K562 (cell line): Measurements from ENCODE around the gene ZCCHC24. TPM values are rescaled to one million over a fixed set of nuclear protein-coding genes. Genes with fewer than 3 reads are reported as not detected.

Experiments used
- ATAC-seq: fragments of 200-7000 bp; cut with Tn5 transposase; 3 replicates; pipeline ENCODE4 v1.9.1; 2020; ENCODE audit warnings: moderate library complexity
- BruUV-seq: library from RNA; stranded (reverse); fragments of 400-500 nt; replicated peaks from 2 replicates; lab custom pipeline; 2021; lab: Mats Ljungman, UMichigan
- CTCF ChIA-PET: fragments of 300-600 bp; formaldehyde crosslinking; extraction: SDS; loops from one replicate; lab custom pipeline; 2021; ENCODE audit warnings: low intra/inter-chr PET ratio; lab: Yijun Ruan, JAX
- POLR2A ChIA-PET: fragments of 300-600, 350-650 bp; sonication (Branson Sonifier 250); formaldehyde crosslinking; extraction: SDS; loops from one replicate; lab custom pipeline; 2021; ENCODE audit warnings: antibody characterized with exemption, inconsistent platforms; lab: Yijun Ruan, JAX
- DNase-seq, 4 experiments: peaks; one replicate each; pipeline versions ENCODE4 v3.0.0 to v3.0.0-alpha.2; 2011 to 2018; ENCODE audit warnings: low spot score in 3 of 4, mixed read lengths in 3 of 4; ENCODE audit errors: extremely low read depth in 1 of 4
- FAIRE-seq: peaks from 2 replicates; lab custom pipeline; 2011; peaks lifted over from hg19 to GRCh38; lab: Jason Lieb, UNC
- H2AFZ ChIP-seq: 2 replicates; pipeline ENCODE4 v1.6.0; 2011; ENCODE audit warnings: low read depth, low read length, control low read depth, inconsistent platforms
- H3K27ac ChIP-seq: fragments of 200-600 bp; 3 replicates; pipeline ENCODE4 v1.8.0; 2011; ENCODE audit warnings: low read depth, mild to moderate bottlenecking, control low read depth, inconsistent platforms, low read length, moderate library complexity, mixed read lengths; ENCODE audit errors: extremely low read depth
- H3K27me3 ChIP-seq, 2 experiments: fragments of 300-600 bp in 1 of 2; 2 replicates in 1 of 2; 3 replicates in 1 of 2; pipeline versions ENCODE4 v1.6.0 to v1.8.0; 2011; ENCODE audit warnings: inconsistent platforms in 2 of 2, low read length in 2 of 2, mild to moderate bottlenecking in 1 of 2, mixed read lengths in 1 of 2, moderate library complexity in 1 of 2; ENCODE audit not compliant: control insufficient read depth in 2 of 2, insufficient read depth in 2 of 2
- H3K36me3 ChIP-seq: fragments of 300-600 bp; 3 replicates; pipeline ENCODE4 v1.8.0; 2011; ENCODE audit warnings: mild to moderate bottlenecking, low read length, inconsistent platforms; ENCODE audit not compliant: control insufficient read depth, insufficient read depth
- H3K4me1 ChIP-seq, 2 experiments: fragments of 200-600 bp in 1 of 2; replicated peaks in 1 of 2; 2 replicates in 1 of 2; 3 replicates in 1 of 2; pipeline versions ENCODE4 v1.5.1 to v1.8.0; 2011; ENCODE audit warnings: inconsistent platforms in 2 of 2, low read length in 2 of 2, mild to moderate bottlenecking in 1 of 2, mixed read lengths in 1 of 2, moderate library complexity in 1 of 2; ENCODE audit not compliant: control insufficient read depth in 2 of 2, insufficient read depth in 2 of 2
- H3K4me2 ChIP-seq: 2 replicates; pipeline ENCODE4 v1.6.1; 2011; ENCODE audit warnings: low read length, control low read depth, inconsistent platforms, mixed read lengths; ENCODE audit not compliant: insufficient read depth
- H3K4me3 ChIP-seq: fragments of 200-600 bp; sonication (generic), shearing (Covaris generic); 2 replicates; pipeline ENCODE4 v1.5.1; 2016; ENCODE audit warnings: control low read depth, inconsistent platforms
- H3K79me2 ChIP-seq: fragments of 200-600 bp; 3 replicates; pipeline ENCODE4 v1.8.0; 2011; ENCODE audit warnings: low read length, inconsistent platforms; ENCODE audit not compliant: control insufficient read depth, insufficient read depth
- H3K9ac ChIP-seq, 2 experiments: 2 replicates each; pipeline versions ENCODE4 v1.6.0 to v1.6.1; 2011; ENCODE audit warnings: low read depth in 2 of 2, low read length in 2 of 2, control low read depth in 1 of 2, inconsistent platforms in 1 of 2, mild to moderate bottlenecking in 1 of 2, mixed read lengths in 1 of 2; ENCODE audit not compliant: insufficient read depth in 1 of 2
- H3K9me1 ChIP-seq: one replicate; pipeline ENCODE4 v1.6.0; 2011; ENCODE audit warnings: inconsistent platforms, mild to moderate bottlenecking, low read length, moderate library complexity; ENCODE audit not compliant: control insufficient read depth, insufficient read depth
- H3K9me3 ChIP-seq: replicated peaks from 2 replicates; pipeline ENCODE4 v1.5.1; 2011; ENCODE audit warnings: low read depth, low read length, inconsistent platforms; ENCODE audit not compliant: control insufficient read depth, insufficient read depth
- H4K20me1 ChIP-seq: replicated peaks from 2 replicates; pipeline ENCODE4 v1.6.1; 2011; ENCODE audit warnings: low read length, inconsistent platforms, mixed read lengths; ENCODE audit not compliant: control insufficient read depth, insufficient read depth
- FOXJ3 ChIP-seq: sonication (generic); formaldehyde crosslinking; IDR thresholded peaks from 2 replicates; pipeline ENCODE4 v1.4.0; 2020; ENCODE audit warnings: mild to moderate bottlenecking, missing genetic modification reagents
- SIX5 ChIP-seq, 2 experiments: IDR thresholded peaks; 2 replicates each; pipeline ENCODE4 v1.6.1; 2011; ENCODE audit warnings: low read length in 2 of 2, borderline replicate concordance in 1 of 2, low read depth in 1 of 2, mild to moderate bottlenecking in 1 of 2, moderate library complexity in 1 of 2; ENCODE audit not compliant: insufficient read depth in 1 of 2
- STAT5A ChIP-seq: IDR thresholded peaks from 2 replicates; pipeline ENCODE4 v1.6.1; 2012; ENCODE audit warnings: low read length, inconsistent platforms, borderline replicate concordance
- ZNF431 ChIP-seq: sonication (generic); formaldehyde crosslinking; IDR thresholded peaks from 2 replicates; pipeline ENCODE4 v1.8.0; 2022; ENCODE audit warnings: mild to moderate bottlenecking, missing genetic modification reagents
- ZNF77 ChIP-seq: fragments of 250-450 bp; sonication (Bioruptor Pico); IDR thresholded peaks from 2 replicates; pipeline ENCODE4 v1.5.0; 2020
- WGBS: fragments of 100-300 bp; shearing (Covaris generic); methylation state at CpG from one replicate; pipeline ENCODE4 v1.1.6; 2016; ENCODE audit warnings: low coverage, mixed read lengths; ENCODE audit not compliant: insufficient coverage; ENCODE audit errors: missing lambda C conversion rate; 5-methylcytosine and 5-hydroxymethylcytosine counted together
- in situ Hi-C: fragments of 300-500 bp; cut with MboI; formaldehyde crosslinking; loops from 4 replicates; pipeline ENCODE4 v1.15.0; 2018; ENCODE audit warnings: inconsistent platforms, mixed read lengths
- intact Hi-C: fragments of 100-400 bp; cut with micrococcal nuclease; formaldehyde crosslinking; loops from 2 replicates; pipeline ENCODE4 v1.14.2; 2022
- polyA plus RNA-seq, 8 experiments: library from polyadenylated mRNA; depleted of rRNA in 4 of 8; stranded (reverse) in 5 of 8; unstranded in 3 of 8; fragments of >200 nt; fragmentation: Nextera tagmentation in 2 of 8; fragmentation: Illumina TruSeq in 1 of 8; extraction: Ambion mirVana in 2 of 8; extraction: Trizol in 1 of 8; gene quantifications; 2 replicates each; pipeline versions ENCODE4 v1.2.1 to v1.2.3, GENCODE V29; 2011 to 2014; ENCODE audit warnings: inconsistent platforms in 1 of 8, missing spikeins in 1 of 8
- total RNA-seq, 7 experiments: library from RNA; depleted of rRNA in 6 of 7; stranded (reverse); fragments of >200 nt in 6 of 7; fragmentation: Illumina TruSeq in 2 of 7; extraction: Trizol in 2 of 7; gene quantifications; 2 replicates each; pipeline versions ENCODE4 v1.2.1 to v1.2.3, GENCODE V29; 2011 to 2021; ENCODE audit warnings: low replicate concordance in 1 of 7
- TF ChIP-seq, protein P1 (sequence below), 2 experiments: fragments of 450-650 bp in 1 of 2; sonication (generic) in 1 of 2; formaldehyde crosslinking in 1 of 2; IDR thresholded peaks in 1 of 2; conservative IDR thresholded peaks in 1 of 2; 2 replicates each; pipeline versions ENCODE4 v1.6.1 to v1.8.1; 2016 to 2023; ENCODE audit warnings: mild to moderate bottlenecking in 2 of 2, moderate library complexity in 2 of 2, inconsistent platforms in 1 of 2, missing genetic modification reagents in 1 of 2
- TF ChIP-seq, protein P2 (sequence below): fragments of 450-650 bp; IDR thresholded peaks from 2 replicates; pipeline ENCODE4 v1.6.1; 2016; ENCODE audit warnings: antibody characterized with exemption
- TF ChIP-seq, protein P3 (sequence below): sonication (generic); formaldehyde crosslinking; IDR thresholded peaks from 2 replicates; pipeline ENCODE4 v1.8.1; 2023; ENCODE audit warnings: missing genetic modification reagents, mild to moderate bottlenecking, borderline replicate concordance
- TF ChIP-seq, protein P4 (sequence below): fragments of 150-350 bp; conservative IDR thresholded peaks from 2 replicates; pipeline ENCODE4 v1.6.1; 2014; ENCODE audit warnings: low read length

The ZCCHC24 gene
- total and polyA plus RNA-seq, 9 of the 15 experiments (the other 6 are each of a cell fraction or from before 2014, with no cell fraction given) = 0.84 to 11.0 (median 4.6) TPM

GRCh38 chr10:79491143-79491835, 45.9 kb upstream of the ZCCHC24 start:
- POLR2A ChIA-PET = interaction anchor here (0.6 to 1.2 kb wide), 3 partner anchors 20 to 1456 kb away, joined by 3 read pairs; no protein-coding TSS in a partner anchor
- no TSS peak for BruUV-seq
- WGBS = 43% methylated on average over 6 of the region's 6 CpGs
- H3K4me3 ChIP-seq = no peak overlapping the region
- FAIRE-seq = peak; percentile 55
- peaks cover 5 to 28% of the 10 kb centered on the region in 2 experiments; a peak in 3 of 5 replicates for H3K27me3 ChIP-seq
- in situ Hi-C loops = no loop called here
- no peaks in the 10 kb centered on the region for H3K9me1 ChIP-seq
- H3K4me2 ChIP-seq = no peak overlapping the region
- H2AFZ ChIP-seq = peak overlapping the region; percentile 82
- H3K9me3 ChIP-seq = no peaks in the 10 kb centered on the region
- H3K27ac ChIP-seq = no peak overlapping the region
- ATAC-seq = peak; percentile 68
- peak in 3 of 4 experiments; percentile 46 to 67 (median 60) for DNase-seq
- 0 out of 4 replicates have a peak overlapping the region, but pooled peaks of 1 of the 2 experiments have one; percentile 26 for H3K9ac ChIP-seq
- no peaks in the 10 kb centered on the region for H3K36me3 ChIP-seq
- CTCF ChIA-PET = interaction anchor here (0.6 to 1.1 kb wide), 2 partner anchors 116 to 1096 kb away, joined by 4 to 6 read pairs; no protein-coding TSS in a partner anchor
- H3K4me1 ChIP-seq = peaks cover 7 to 14% of the 10 kb centered on the region in 2 experiments
- H3K79me2 ChIP-seq = no peaks in the 10 kb centered on the region
- peaks cover 4% of the 10 kb centered on the region; the same call in 1 of the 2 replicates for H4K20me1 ChIP-seq
- intact Hi-C loops = no loop called here
- no peak for TF ChIP-seq STAT5A
- TF ChIP-seq ZNF431 = no peak
- TF ChIP-seq, protein P1, sequence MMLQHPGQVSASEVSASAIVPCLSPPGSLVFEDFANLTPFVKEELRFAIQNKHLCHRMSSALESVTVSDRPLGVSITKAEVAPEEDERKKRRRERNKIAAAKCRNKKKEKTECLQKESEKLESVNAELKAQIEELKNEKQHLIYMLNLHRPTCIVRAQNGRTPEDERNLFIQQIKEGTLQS (IDR thresholded peaks at IDR 0.05) = no peak
- TF ChIP-seq, protein P1 (CRISPR knock-in tag; conservative IDR thresholded peaks at IDR 0.05) = no peak
- no peak for TF ChIP-seq ZNF77 (CRISPR knock-in tag)
- TF ChIP-seq FOXJ3 = no peak
- TF ChIP-seq SIX5 (IDR thresholded peaks at IDR 0.05; ENCODE audit: borderline replicate concordance in 1 of 2, insufficient read depth in 1 of 2, low read depth in 1 of 2, low read length in 2 of 2) = no peak
- TF ChIP-seq, protein P2, sequence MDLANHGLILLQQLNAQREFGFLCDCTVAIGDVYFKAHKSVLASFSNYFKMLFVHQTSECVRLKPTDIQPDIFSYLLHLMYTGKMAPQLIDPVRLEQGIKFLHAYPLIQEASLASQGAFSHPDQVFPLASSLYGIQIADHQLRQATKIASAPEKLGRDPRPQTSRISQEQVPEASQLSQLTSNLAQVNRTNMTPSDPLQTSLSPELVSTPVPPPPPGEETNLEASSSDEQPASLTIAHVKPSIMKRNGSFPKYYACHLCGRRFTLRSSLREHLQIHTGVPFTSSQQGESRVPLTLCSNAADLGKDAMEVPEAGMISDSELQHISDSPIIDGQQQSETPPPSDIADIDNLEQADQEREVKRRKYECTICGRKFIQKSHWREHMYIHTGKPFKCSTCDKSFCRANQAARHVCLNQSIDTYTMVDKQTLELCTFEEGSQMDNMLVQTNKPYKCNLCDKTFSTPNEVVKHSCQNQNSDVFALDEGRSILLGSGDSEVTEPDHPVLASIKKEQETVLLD = no peak
- TF ChIP-seq, protein P3, sequence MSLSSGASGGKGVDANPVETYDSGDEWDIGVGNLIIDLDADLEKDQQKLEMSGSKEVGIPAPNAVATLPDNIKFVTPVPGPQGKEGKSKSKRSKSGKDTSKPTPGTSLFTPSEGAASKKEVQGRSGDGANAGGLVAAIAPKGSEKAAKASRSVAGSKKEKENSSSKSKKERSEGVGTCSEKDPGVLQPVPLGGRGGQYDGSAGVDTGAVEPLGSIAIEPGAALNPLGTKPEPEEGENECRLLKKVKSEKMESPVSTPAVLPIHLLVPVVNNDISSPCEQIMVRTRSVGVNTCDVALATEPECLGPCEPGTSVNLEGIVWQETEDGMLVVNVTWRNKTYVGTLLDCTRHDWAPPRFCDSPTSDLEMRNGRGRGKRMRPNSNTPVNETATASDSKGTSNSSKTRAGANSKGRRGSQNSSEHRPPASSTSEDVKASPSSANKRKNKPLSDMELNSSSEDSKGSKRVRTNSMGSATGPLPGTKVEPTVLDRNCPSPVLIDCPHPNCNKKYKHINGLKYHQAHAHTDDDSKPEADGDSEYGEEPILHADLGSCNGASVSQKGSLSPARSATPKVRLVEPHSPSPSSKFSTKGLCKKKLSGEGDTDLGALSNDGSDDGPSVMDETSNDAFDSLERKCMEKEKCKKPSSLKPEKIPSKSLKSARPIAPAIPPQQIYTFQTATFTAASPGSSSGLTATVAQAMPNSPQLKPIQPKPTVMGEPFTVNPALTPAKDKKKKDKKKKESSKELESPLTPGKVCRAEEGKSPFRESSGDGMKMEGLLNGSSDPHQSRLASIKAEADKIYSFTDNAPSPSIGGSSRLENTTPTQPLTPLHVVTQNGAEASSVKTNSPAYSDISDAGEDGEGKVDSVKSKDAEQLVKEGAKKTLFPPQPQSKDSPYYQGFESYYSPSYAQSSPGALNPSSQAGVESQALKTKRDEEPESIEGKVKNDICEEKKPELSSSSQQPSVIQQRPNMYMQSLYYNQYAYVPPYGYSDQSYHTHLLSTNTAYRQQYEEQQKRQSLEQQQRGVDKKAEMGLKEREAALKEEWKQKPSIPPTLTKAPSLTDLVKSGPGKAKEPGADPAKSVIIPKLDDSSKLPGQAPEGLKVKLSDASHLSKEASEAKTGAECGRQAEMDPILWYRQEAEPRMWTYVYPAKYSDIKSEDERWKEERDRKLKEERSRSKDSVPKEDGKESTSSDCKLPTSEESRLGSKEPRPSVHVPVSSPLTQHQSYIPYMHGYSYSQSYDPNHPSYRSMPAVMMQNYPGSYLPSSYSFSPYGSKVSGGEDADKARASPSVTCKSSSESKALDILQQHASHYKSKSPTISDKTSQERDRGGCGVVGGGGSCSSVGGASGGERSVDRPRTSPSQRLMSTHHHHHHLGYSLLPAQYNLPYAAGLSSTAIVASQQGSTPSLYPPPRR (CRISPR knock-in tag) = no peak
- TF ChIP-seq, protein P4, sequence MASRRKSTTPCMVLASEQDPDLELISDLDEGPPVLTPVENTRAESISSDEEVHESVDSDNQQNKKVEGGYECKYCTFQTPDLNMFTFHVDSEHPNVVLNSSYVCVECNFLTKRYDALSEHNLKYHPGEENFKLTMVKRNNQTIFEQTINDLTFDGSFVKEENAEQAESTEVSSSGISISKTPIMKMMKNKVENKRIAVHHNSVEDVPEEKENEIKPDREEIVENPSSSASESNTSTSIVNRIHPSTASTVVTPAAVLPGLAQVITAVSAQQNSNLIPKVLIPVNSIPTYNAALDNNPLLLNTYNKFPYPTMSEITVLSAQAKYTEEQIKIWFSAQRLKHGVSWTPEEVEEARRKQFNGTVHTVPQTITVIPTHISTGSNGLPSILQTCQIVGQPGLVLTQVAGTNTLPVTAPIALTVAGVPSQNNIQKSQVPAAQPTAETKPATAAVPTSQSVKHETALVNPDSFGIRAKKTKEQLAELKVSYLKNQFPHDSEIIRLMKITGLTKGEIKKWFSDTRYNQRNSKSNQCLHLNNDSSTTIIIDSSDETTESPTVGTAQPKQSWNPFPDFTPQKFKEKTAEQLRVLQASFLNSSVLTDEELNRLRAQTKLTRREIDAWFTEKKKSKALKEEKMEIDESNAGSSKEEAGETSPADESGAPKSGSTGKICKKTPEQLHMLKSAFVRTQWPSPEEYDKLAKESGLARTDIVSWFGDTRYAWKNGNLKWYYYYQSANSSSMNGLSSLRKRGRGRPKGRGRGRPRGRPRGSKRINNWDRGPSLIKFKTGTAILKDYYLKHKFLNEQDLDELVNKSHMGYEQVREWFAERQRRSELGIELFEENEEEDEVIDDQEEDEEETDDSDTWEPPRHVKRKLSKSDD = no peak
